GM19452 (cell line): Measurements from ENCODE around the gene IRF7.

ENCODE experiments used
- ATAC-seq: cut with Tn5 transposase; IDR thresholded peaks from one replicate; pipeline ENCODE4 v1.9.1; 2021; ENCODE audit not compliant: unreplicated experiment

Gene IRF7

GRCh38 chr11:608791-609251 is 6.9 kb downstream of the IRF7 start:
- no peak for ATAC-seq

GRCh38 chr11:607971-608659 is 7.6 kb downstream of the IRF7 start:
- no peak for ATAC-seq

- ATAC-seq, result no peak
Measured at GRCh38 chr11:607020-607780, 8.6 kb downstream of the IRF7 start.

GRCh38 chr11:606245-606644 is 9.5 kb downstream of the IRF7 start:
- no peak for ATAC-seq

GRCh38 chr11:605286-606129 is 10.2 kb downstream of the IRF7 start:
- ATAC-seq, result no peak

- no peak for ATAC-seq
Measured at GRCh38 chr11:603154-603553, 12.6 kb downstream of the IRF7 start.

GRCh38 chr11:601573-602245 is 14.0 kb downstream of the IRF7 start:
- no peak for ATAC-seq

GRCh38 chr11:598005-598680 is 17.6 kb downstream of the IRF7 start:
- no peak for ATAC-seq

- ATAC-seq, result no peak
Measured at GRCh38 chr11:597166-597725, 18.5 kb downstream of the IRF7 start.

GRCh38 chr11:596374-596773 is 19.4 kb downstream of the IRF7 start:
- no peak for ATAC-seq

- ATAC-seq, result no peak
Measured at GRCh38 chr11:595400-595799, 20.4 kb downstream of the IRF7 start.

- ATAC-seq, result no peak
Measured at GRCh38 chr11:593347-593746, 22.4 kb downstream of the IRF7 start.

- no peak for ATAC-seq
Measured at GRCh38 chr11:592918-593317, 22.8 kb downstream of the IRF7 start.

GRCh38 chr11:592501-592900 is 23.2 kb downstream of the IRF7 start:
- no peak for ATAC-seq

- no peak for ATAC-seq
Measured at GRCh38 chr11:590997-591396, 24.8 kb downstream of the IRF7 start.

- ATAC-seq, result no peak
Measured at GRCh38 chr11:589798-590197, 26.0 kb downstream of the IRF7 start.

GRCh38 chr11:587978-588380 is 27.8 kb downstream of the IRF7 start:
- ATAC-seq, result no peak

GRCh38 chr11:587546-587945 is 28.2 kb downstream of the IRF7 start:
- no peak for ATAC-seq

- ATAC-seq, result no peak
Measured at GRCh38 chr11:586376-587316, 29.1 kb downstream of the IRF7 start.
